ENCODE results near the gene SCG5.

DNA sequence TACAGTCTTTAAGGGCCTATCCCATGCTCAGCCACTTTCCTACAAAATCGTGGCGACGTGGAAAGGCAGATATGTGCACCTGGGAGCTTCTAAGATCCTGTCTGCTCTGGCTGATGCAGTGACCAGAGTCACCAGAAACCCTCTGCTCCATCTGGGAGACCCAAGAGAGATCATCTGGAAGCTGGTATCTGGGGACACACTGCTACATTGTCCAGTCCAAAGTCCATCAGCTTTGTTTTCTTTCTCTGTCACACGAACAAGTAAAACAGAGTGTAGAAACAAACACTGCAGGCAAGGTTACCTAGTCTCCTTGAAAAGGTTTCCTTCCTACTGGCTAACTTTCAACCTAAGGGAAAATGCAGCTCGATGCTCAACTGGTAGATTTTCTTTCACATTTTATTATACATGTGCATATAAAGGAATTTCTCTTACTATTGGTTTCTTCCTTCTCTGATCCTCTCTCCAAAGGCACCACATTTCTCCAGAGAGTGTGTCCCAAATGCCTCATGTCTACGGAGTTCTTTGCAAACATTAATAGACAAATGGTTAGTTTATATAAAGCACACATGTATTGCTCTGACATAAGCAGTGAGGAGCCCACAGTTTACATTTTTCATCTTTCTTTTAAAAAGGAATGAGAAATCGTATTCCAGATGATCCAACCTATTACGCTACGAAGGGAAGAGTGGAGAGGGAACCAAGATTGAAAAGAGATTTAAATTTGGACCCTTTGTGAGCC lies 68.0 kb downstream of the SCG5 start:
- no peak for TF ChIP-seq EZH2 (IDR thresholded peaks at IDR 0.05; ENCODE audit: borderline replicate concordance, insufficient read depth, low read depth, low read length, poor library complexity, severe bottlenecking)
- TF ChIP-seq, protein P1, sequence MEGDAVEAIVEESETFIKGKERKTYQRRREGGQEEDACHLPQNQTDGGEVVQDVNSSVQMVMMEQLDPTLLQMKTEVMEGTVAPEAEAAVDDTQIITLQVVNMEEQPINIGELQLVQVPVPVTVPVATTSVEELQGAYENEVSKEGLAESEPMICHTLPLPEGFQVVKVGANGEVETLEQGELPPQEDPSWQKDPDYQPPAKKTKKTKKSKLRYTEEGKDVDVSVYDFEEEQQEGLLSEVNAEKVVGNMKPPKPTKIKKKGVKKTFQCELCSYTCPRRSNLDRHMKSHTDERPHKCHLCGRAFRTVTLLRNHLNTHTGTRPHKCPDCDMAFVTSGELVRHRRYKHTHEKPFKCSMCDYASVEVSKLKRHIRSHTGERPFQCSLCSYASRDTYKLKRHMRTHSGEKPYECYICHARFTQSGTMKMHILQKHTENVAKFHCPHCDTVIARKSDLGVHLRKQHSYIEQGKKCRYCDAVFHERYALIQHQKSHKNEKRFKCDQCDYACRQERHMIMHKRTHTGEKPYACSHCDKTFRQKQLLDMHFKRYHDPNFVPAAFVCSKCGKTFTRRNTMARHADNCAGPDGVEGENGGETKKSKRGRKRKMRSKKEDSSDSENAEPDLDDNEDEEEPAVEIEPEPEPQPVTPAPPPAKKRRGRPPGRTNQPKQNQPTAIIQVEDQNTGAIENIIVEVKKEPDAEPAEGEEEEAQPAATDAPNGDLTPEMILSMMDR (IDR thresholded peaks at IDR 0.05), result no peak
